DOHH2 (cell line): ENCODE data around the gene TRPM5.

ENCODE experiments used
- H3F3A ChIP-seq: fragments of 200-600 bp; sonication (generic), shearing (Covaris generic); 2 replicates; pipeline ENCODE4 v1.6.0; 2016; ENCODE audit warnings: antibody characterized with exemption, mild to moderate bottlenecking; ENCODE audit not compliant: control insufficient read depth, insufficient read depth
- H3K27ac ChIP-seq: fragments of 200-600 bp; sonication (generic); 2 replicates; pipeline ENCODE4 v1.5.1; 2014; ENCODE audit warnings: low read depth, mild to moderate bottlenecking, low read length, moderate library complexity
- H3K27me3 ChIP-seq: fragments of 200-600 bp; sonication (generic); 2 replicates; pipeline ENCODE4 v1.6.1; 2014; ENCODE audit warnings: mild to moderate bottlenecking, low read length, mixed read lengths; ENCODE audit not compliant: control insufficient read depth
- H3K36me3 ChIP-seq: fragments of 200-600 bp; sonication (generic); 2 replicates; pipeline ENCODE4 v1.6.1; 2014; ENCODE audit warnings: mild to moderate bottlenecking, low read length, moderate library complexity, mixed read lengths; ENCODE audit not compliant: control insufficient read depth
- H3K4me1 ChIP-seq: fragments of 200-600 bp; sonication (generic); 2 replicates; pipeline ENCODE4 v1.6.1; 2014; ENCODE audit warnings: mild to moderate bottlenecking, low read length, mixed read lengths; ENCODE audit not compliant: control insufficient read depth
- H3K4me2 ChIP-seq: fragments of 200-600 bp; sonication (generic); 2 replicates; pipeline ENCODE4 v1.6.0; 2014; ENCODE audit warnings: mild to moderate bottlenecking, low read length, moderate library complexity
- H3K4me3 ChIP-seq: fragments of 200-600 bp; sonication (generic); 2 replicates; pipeline ENCODE4 v1.5.1; 2014; ENCODE audit warnings: mild to moderate bottlenecking, low read length, mixed read lengths
- H3K79me2 ChIP-seq: fragments of 200-600 bp; sonication (generic); 2 replicates; pipeline ENCODE4 v1.6.1; 2014; ENCODE audit warnings: mild to moderate bottlenecking, low read length, mixed read lengths; ENCODE audit not compliant: control insufficient read depth
- H3K9me2 ChIP-seq: fragments of 200-600 bp; sonication (generic); replicated peaks from 2 replicates; pipeline ENCODE4 v1.6.1; 2014; ENCODE audit warnings: mild to moderate bottlenecking, low read length, mixed read lengths; ENCODE audit not compliant: control insufficient read depth
- H3K9me3 ChIP-seq: fragments of 200-600 bp; sonication (generic); 2 replicates; pipeline ENCODE4 v1.6.1; 2014; ENCODE audit warnings: antibody characterized with exemption, low read length, mixed read lengths; ENCODE audit not compliant: control insufficient read depth, insufficient read depth
- H4K20me1 ChIP-seq: fragments of 200-600 bp; sonication (generic); 2 replicates; pipeline ENCODE4 v1.6.0; 2014; ENCODE audit warnings: low read depth, mild to moderate bottlenecking, antibody characterized with exemption, low read length, moderate library complexity; ENCODE audit not compliant: control insufficient read depth, insufficient read depth
- EZH2phosphoT487 ChIP-seq: fragments of 200-600 bp; sonication (generic); IDR thresholded peaks from 2 replicates; pipeline ENCODE4 v1.6.1; 2017; ENCODE audit warnings: borderline replicate concordance, mild to moderate bottlenecking, antibody characterized with exemption, low read length, moderate library complexity, mixed read lengths
- TF ChIP-seq, protein P1 (sequence below): fragments of 200-600 bp; sonication (generic); IDR thresholded peaks from one replicate; pipeline ENCODE4 v1.5.1; 2014; ENCODE audit warnings: antibody characterized with exemption, mild to moderate bottlenecking, low read depth, low read length; ENCODE audit not compliant: poor library complexity, severe bottlenecking

Gene TRPM5

DNA sequence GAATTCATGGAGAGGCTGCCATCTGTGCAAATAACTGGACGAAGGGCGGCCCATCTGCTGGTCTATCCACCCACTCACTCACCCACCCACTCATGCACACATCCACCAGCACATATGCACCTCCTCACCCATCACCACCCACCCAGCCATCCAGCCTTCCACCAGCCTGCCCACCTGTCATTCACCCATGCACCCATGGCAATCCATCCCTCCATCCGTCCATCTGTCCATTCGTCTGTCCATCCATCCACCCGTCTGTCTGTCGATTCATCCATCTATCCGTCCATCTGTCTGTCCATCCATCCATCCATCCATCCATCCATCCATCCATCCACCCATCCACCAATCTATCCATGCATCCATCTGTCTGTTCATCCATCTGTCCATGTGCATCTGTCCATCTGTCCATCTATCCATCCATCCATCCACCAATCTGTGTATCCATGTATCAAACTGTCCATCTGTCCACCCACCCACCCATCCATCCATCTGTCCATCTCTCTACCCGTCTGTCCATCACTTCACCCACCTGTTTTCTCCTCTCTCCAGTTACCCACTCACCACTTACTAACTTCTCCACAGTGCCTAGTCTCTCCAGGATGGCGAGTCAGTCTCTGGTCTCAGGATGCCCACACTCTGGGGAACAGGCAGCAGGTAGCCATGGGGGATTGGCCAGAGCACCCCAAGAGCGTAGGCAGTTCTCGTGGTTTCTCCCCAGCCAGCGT, 8.9 kb downstream of the TRPM5 start:
- Histone ChIP-seq H3K4me1 (no peaks in the 10 kb centered on the region), H3K79me2 (no peaks in the 10 kb centered on the region), H3K9me2 (no peaks in the 10 kb centered on the region), H3K4me2 (no peak overlapping the region), H3K9me3 (no peaks in the 10 kb centered on the region), H4K20me1 (no peaks in the 10 kb centered on the region), H3F3A (no peaks in the 10 kb centered on the region), H3K27ac (no peak overlapping the region), H3K36me3 (no peaks in the 10 kb centered on the region), H3K4me3 (no peak overlapping the region), H3K27me3 (no peaks in the 10 kb centered on the region)
- TF ChIP-seq EZH2phosphoT487, result no peak
- TF ChIP-seq, protein P1, sequence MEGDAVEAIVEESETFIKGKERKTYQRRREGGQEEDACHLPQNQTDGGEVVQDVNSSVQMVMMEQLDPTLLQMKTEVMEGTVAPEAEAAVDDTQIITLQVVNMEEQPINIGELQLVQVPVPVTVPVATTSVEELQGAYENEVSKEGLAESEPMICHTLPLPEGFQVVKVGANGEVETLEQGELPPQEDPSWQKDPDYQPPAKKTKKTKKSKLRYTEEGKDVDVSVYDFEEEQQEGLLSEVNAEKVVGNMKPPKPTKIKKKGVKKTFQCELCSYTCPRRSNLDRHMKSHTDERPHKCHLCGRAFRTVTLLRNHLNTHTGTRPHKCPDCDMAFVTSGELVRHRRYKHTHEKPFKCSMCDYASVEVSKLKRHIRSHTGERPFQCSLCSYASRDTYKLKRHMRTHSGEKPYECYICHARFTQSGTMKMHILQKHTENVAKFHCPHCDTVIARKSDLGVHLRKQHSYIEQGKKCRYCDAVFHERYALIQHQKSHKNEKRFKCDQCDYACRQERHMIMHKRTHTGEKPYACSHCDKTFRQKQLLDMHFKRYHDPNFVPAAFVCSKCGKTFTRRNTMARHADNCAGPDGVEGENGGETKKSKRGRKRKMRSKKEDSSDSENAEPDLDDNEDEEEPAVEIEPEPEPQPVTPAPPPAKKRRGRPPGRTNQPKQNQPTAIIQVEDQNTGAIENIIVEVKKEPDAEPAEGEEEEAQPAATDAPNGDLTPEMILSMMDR, result no peak

DNA sequence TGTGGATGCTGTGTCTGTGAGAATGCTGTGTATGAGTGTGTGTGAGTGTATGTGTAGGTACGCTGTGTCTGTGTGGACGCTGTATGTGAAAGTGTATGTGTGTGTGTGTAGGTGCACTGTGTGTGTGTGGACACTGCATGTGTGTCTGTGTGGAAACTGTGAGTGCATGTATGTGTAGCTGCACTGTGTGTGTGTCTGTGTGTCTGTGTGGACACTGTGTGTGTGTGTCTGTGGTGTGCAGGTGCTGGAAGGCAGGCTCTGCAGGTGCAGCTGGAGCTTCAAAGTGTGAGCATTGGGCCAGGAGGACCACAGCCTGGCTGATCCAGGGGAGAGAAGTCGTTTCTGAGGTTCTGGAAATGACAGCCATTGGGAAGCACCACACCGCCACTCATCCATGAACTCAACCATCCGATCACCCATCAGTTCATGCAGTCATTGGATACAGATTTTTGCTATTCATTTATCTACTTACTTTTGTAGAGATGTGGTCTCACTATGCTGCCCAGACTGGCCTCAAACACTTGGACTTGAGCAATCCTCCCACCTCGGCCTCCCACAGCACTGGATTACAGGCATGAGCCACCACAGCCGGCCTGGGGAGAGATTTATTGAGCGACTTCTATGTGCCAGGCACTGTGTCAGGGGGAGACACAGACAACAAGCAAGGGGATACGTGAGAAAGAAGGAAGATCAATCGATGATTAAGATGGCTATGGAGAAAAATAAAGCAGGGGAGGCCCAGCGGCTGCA, 9.6 kb downstream of the TRPM5 start:
- Histone ChIP-seq H3K4me1 (no peaks in the 10 kb centered on the region), H3F3A (no peaks in the 10 kb centered on the region), H3K4me3 (no peak overlapping the region), H3K27me3 (no peaks in the 10 kb centered on the region), H4K20me1 (no peaks in the 10 kb centered on the region), H3K4me2 (no peak overlapping the region), H3K36me3 (no peaks in the 10 kb centered on the region), H3K9me2 (no peaks in the 10 kb centered on the region), H3K79me2 (no peaks in the 10 kb centered on the region), H3K9me3 (no peaks in the 10 kb centered on the region), H3K27ac (no peak overlapping the region)
- TF ChIP-seq EZH2phosphoT487, result no peak
- TF ChIP-seq, protein P1, result no peak

DNA sequence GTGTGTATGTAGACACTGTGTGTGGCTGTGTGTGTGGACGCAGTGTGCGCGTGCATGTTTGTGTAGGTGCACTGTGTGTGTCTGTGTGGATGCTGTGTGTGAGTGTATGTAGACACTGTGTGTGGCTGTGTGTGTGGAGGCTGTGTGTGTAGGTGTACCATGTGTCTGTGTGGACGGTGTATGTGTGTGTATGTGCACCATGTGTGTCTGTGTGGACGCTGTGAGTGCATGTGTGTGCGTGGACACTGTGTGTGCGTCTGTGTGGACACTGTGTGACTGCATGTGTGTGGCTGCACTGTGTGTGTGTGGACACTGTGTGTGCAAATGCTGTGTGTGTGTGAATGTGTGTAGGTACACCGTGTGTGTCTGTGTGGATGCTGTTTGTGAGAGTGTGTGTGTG, 10.3 kb downstream of the TRPM5 start:
- Histone ChIP-seq H3K9me2 (no peaks in the 10 kb centered on the region), H3K79me2 (no peaks in the 10 kb centered on the region), H3K4me1 (no peaks in the 10 kb centered on the region), H3K4me2 (no peak overlapping the region), H4K20me1 (no peaks in the 10 kb centered on the region), H3F3A (no peaks in the 10 kb centered on the region), H3K4me3 (no peak overlapping the region), H3K9me3 (no peaks in the 10 kb centered on the region), H3K27ac (no peak overlapping the region), H3K36me3 (no peaks in the 10 kb centered on the region), H3K27me3 (no peaks in the 10 kb centered on the region)
- TF ChIP-seq EZH2phosphoT487, result no peak

DNA sequence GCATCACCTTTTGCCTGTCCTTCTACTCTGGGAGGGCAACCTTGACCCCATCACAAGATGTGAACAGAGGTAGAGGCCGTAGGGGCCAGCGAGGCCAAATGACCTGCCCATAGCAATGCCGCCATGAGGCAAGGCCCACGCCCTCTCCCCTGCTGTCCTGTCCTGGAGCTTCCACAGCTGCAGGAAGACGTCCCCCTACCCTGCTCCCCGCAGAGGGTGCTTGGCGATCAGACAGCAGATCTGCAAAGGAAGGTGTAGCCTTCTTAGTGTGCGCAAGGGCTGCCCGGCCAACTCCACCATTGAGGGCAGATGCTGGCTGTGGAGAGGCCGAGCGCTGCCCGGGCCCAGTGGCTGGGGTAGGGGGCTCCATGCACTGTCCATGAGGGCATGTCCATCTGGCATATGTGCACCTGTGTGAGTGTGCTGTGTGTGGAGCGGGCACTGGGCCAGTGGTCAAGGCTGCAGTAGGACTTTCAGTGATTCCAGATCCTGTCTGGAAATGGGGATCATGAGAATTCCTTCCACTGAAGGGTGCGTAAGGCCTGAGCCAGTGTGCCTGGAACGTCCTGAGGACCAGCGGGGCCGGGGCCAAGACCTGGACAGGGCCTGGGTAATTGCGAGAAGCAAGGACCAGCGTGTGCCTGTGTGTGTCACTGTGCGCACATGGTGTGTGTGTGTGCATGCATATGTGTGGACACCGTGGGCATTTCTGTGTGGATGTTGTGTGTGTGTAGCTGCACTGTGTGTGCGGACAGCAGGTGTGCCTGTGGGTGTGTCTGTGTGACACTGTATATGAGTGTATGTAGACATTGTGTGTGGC, 11.0 kb downstream of the TRPM5 start:
- no peaks in the 10 kb centered on the region for H3K36me3 ChIP-seq
- no peaks in the 10 kb centered on the region for H4K20me1 ChIP-seq
- no peak for TF ChIP-seq EZH2phosphoT487
- TF ChIP-seq, protein P1, result no peak
- H3K79me2 ChIP-seq, result no peaks in the 10 kb centered on the region
- H3K9me2 ChIP-seq, result no peaks in the 10 kb centered on the region
- H3K4me1 ChIP-seq, result no peaks in the 10 kb centered on the region
- no peaks in the 10 kb centered on the region for H3K27me3 ChIP-seq
- no peak overlapping the region for H3K4me3 ChIP-seq
- no peak overlapping the region for H3K4me2 ChIP-seq
- H3F3A ChIP-seq, result no peaks in the 10 kb centered on the region
- no peaks in the 10 kb centered on the region for H3K9me3 ChIP-seq
- no peak overlapping the region for H3K27ac ChIP-seq
